HFFc6 (cell line): ENCODE measurements around the gene AKT1. TPM values are rescaled to one million over a fixed set of nuclear protein-coding genes. Genes with fewer than 3 reads are reported as not detected.

Experiments
- DNase-seq: peaks from one replicate; pipeline ENCODE4 v3.0.0-alpha.2; 2018
- H3K27ac Mint-ChIP-seq: 2 replicates; pipeline ENCODE4 v1.8.0; 2020; ENCODE audit warnings: mild to moderate bottlenecking, mixed read lengths
- H3K27me3 Mint-ChIP-seq: 2 replicates; pipeline ENCODE4 v1.8.0; 2021; ENCODE audit warnings: mild to moderate bottlenecking, moderate library complexity, mixed read lengths; ENCODE audit not compliant: insufficient read depth
- H3K36me3 Mint-ChIP-seq: 2 replicates; pipeline ENCODE4 v1.8.0; 2021; ENCODE audit warnings: low read depth, mixed read lengths
- H3K4me1 Mint-ChIP-seq: 2 replicates; pipeline ENCODE4 v1.8.0; 2020; ENCODE audit warnings: low read depth, mixed read lengths
- H3K4me3 Mint-ChIP-seq: 2 replicates; pipeline ENCODE4 v1.8.0; 2020; ENCODE audit warnings: mild to moderate bottlenecking, moderate library complexity, mixed read lengths
- H3K9me3 Mint-ChIP-seq: 2 replicates; pipeline ENCODE4 v1.8.0; 2020; ENCODE audit warnings: mild to moderate bottlenecking, mixed read lengths
- total RNA-seq, 6 experiments: library from RNA; stranded (reverse); fragmentation: NEBNext Ultra II Directional; extraction: Animal tissue kit (Norgen Biotek cat#: 25700); gene quantifications; 2 replicates in 1 of 6; 3 replicates in 5 of 6; pipeline ENCODE4 v1.2.3, GENCODE V29; 2021
- TF ChIP-seq, protein P1 (sequence below): fragments of 200-600 bp; sonication (generic); IDR thresholded peaks from 2 replicates; pipeline ENCODE4 v1.5.0; 2021; ENCODE audit warnings: antibody characterized with exemption, mild to moderate bottlenecking

AKT1 gene
- total RNA-seq, 6 experiments from 2014 or later, result 164 to 191 (median 173) TPM

DNA sequence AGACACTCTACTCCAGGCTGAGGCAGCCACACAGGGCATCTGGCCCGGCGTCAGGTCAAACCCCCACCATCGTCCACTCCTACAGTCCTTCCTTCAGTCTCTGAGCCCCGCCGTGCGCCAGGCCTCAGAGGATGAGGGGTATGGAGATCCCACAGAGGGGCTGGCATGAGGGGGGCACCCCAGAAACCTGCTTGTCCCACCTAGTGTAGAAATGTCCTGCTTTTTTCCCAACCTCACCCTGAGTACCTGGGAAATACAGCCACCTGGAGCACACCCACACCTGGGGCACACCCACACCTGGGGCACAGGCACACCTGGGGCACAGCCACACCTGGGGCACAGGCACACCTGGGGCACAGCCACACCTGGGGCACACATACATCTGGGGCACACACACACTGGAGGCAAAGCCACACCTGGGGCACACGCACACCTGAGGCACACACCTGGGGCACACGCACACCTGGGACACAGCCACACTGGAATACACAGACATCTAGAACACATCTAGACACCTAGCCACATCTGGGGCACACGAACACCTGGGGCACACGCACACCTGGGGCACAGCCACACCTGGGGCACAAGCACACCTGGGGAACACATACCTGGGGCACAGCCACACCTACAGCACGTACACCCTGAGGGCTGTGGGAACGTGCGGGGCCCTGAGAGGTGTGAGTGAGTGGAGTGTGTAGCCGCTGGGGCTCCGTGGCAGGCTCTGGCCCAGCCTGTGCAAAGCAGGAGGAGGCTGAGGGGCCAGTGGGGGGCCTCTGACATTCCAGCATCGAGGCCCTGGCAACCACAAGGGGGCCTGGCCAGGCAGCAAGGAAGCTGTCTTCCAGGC is 18.4 kb downstream of the AKT1 start:
- no peaks in the 10 kb centered on the region for H3K9me3 Mint-ChIP-seq
- H3K27ac Mint-ChIP-seq, result no peak overlapping the region
- H3K36me3 Mint-ChIP-seq, result peaks cover under 1% of the 10 kb centered on the region; the same call in 1 of the 2 replicates
- no peaks in the 10 kb centered on the region for H3K4me1 Mint-ChIP-seq
- no peak overlapping the region for H3K4me3 Mint-ChIP-seq
- H3K27me3 Mint-ChIP-seq, result peaks cover 6% of the 10 kb centered on the region
- no peak for DNase-seq
- TF ChIP-seq, protein P1, sequence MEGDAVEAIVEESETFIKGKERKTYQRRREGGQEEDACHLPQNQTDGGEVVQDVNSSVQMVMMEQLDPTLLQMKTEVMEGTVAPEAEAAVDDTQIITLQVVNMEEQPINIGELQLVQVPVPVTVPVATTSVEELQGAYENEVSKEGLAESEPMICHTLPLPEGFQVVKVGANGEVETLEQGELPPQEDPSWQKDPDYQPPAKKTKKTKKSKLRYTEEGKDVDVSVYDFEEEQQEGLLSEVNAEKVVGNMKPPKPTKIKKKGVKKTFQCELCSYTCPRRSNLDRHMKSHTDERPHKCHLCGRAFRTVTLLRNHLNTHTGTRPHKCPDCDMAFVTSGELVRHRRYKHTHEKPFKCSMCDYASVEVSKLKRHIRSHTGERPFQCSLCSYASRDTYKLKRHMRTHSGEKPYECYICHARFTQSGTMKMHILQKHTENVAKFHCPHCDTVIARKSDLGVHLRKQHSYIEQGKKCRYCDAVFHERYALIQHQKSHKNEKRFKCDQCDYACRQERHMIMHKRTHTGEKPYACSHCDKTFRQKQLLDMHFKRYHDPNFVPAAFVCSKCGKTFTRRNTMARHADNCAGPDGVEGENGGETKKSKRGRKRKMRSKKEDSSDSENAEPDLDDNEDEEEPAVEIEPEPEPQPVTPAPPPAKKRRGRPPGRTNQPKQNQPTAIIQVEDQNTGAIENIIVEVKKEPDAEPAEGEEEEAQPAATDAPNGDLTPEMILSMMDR, result 0 out of 2 replicates have a peak, but pooled peaks have one; percentile 34

DNA sequence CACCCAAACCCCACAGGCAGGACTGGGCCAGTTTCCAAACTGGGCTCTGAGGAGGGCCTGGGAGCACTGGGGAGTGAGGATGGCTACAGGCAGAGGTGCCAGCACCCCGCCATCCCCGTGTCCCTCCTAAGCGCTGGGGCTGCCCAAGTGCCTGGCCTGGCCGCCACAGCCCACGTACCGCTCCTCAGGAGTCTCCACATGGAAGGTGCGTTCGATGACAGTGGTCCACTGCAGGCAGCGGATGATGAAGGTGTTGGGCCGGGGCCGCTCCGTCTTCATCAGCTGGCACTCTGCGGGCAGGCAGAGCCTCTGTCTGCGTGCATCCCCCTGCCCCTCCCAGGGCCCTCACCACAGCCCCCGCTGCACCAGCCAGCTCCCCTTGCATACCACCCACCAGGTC is 19.1 kb downstream of the AKT1 start:
- H3K9me3 Mint-ChIP-seq, result no peaks in the 10 kb centered on the region
- DNase-seq, result no peak
- no peaks in the 10 kb centered on the region for H3K4me1 Mint-ChIP-seq
- no peak overlapping the region for H3K27ac Mint-ChIP-seq
- TF ChIP-seq, protein P1, result no peak
- H3K4me3 Mint-ChIP-seq, result no peak overlapping the region
- peaks cover 6% of the 10 kb centered on the region for H3K27me3 Mint-ChIP-seq
- H3K36me3 Mint-ChIP-seq, result peaks cover 4% of the 10 kb centered on the region; the same call in 1 of the 2 replicates

DNA sequence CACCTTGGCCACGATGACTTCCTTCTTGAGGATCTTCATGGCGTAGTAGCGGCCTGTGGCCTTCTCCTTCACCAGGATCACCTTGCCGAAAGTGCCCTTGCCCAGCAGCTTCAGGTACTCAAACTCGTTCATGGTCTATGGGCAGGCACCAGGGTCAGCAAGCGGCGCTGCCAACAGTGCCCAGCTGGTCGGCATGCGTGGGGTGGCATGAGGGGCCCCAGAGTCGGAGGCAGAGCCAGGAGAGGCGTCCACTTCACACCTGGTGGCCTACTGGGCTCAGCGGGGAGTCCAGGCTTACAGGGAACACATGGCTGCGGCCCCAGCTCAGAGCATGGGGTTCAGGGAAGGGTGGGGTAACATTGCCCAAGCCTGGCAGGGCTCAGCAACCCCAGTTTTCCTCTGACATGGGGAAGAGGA is 20.5 kb downstream of the AKT1 start:
- Mint-ChIP-seq H3K27me3 (peaks cover 6% of the 10 kb centered on the region), H3K27ac (no peak overlapping the region), H3K9me3 (no peaks in the 10 kb centered on the region), H3K4me3 (no peak overlapping the region), H3K4me1 (no peaks in the 10 kb centered on the region), H3K36me3 (peaks cover 11% of the 10 kb centered on the region)
- TF ChIP-seq, protein P1, result no peak
- no peak for DNase-seq

DNA sequence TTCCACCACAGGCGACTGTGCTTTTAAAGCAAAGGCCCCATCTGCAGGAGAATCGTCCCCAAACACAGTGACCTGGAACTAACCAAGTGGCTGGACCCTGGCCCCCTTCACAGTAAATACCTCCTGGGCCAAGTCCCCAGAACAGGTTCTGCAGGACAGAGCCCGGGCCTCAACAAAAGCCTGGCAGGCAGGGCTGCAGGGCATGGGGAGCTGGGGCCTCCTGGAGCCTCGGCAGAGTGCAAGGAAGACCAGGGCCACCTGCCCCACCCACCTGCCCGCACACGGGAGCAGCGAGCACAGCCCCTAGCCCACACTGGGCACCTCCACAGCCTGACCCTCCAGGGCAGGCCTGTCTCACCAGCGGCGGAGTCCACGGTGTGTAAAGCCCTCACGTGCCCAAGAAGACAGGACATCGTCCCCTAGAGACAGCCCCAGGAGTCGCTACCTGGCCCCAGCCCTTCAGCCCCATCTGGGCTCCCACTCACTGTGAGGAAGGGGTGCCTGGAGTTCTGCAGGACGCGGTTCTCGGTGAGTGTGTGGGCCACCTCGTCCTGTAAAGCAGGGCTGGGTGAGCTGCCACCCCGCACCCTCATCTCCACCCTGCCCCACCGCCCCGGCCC is 21.0 kb downstream of the AKT1 start:
- peaks cover 11% of the 10 kb centered on the region for H3K36me3 Mint-ChIP-seq
- no peak overlapping the region for H3K4me3 Mint-ChIP-seq
- no peak overlapping the region for H3K27ac Mint-ChIP-seq
- no peak for DNase-seq
- TF ChIP-seq, protein P1, result no peak
- H3K9me3 Mint-ChIP-seq, result no peaks in the 10 kb centered on the region
- H3K27me3 Mint-ChIP-seq, result peaks cover 6% of the 10 kb centered on the region
- no peaks in the 10 kb centered on the region for H3K4me1 Mint-ChIP-seq

DNA sequence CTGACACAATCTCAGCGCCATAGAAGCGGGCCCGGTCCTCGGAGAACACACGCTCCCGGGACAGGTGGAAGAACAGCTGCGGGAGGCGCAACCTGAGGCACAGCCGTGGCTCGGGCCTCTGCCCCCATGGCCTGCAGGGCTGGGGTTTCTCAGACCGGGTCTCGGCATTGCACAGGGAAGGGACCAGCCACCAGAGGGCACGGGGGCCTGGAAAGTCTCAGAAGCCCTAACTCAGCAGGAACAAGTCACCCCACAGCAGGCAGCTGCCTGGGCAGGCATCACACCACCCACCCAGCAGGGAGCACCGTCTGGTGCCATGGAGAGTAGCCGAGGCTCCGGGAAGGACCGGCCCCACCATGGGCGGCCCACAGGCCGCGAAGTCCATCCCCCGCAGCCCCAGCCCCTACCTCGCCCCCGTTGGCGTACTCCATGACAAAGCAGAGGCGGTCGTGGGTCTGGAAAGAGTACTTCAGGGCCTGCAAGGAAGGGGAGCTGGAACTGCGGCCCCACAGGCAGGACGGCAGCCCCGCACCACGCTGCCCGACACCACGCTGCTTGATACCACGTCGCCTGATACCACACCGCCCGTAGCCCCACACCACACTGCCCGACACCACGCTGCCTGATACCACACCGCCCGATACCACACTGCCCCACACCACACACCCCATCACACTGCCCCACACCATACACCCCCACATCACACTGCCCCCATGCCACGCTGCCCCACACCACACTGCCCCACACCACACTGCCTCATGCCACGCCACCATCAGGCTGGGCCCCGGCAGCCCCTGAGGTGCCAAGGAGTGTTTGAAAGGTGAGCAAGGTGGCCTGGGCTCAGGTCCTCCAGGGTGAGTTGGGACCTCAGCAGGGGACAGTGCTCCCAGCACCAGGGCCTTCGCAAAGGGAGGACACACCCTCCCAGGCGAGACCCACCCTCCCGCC is 21.8 kb downstream of the AKT1 start:
- Mint-ChIP-seq H3K27ac (no peak overlapping the region), H3K4me3 (no peak overlapping the region; the same call in 1 of the 2 replicates), H3K9me3 (no peaks in the 10 kb centered on the region), H3K36me3 (peaks cover 11% of the 10 kb centered on the region), H3K4me1 (peaks cover 6% of the 10 kb centered on the region; the same call in 1 of the 2 replicates), H3K27me3 (peaks cover 6% of the 10 kb centered on the region)
- no peak for DNase-seq
- TF ChIP-seq, protein P1, result peak; percentile 45; the same call in 1 of the 2 replicates
